Amniotic stem cell (primary cell): Measurements from ENCODE around the gene IQGAP2.

Source experiments
- DNase-seq: peaks from one replicate; lab custom pipeline; 2025; lab: John Stamatoyannopoulos, UW

The IQGAP2 gene

DNA sequence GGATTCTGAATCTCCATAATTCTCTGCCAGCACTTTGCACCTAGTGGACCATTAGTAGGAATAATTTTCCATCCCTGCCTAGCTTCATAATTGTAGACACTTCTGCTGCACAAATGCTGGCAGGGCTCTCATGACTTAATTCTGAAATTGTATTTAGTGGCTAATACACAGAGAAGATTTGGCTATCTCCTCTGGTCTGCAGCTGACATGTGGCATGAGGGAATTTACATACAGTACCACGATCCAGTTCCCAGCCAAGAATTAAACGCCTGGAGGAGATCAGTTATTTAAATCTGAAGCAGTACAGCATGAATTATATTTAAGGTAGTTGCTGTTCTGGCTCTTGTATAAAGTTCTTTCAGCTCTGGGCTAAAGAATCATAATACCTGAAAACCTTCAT lies 46.5 kb downstream of the IQGAP2 start:
- DNase-seq: no peak

DNA sequence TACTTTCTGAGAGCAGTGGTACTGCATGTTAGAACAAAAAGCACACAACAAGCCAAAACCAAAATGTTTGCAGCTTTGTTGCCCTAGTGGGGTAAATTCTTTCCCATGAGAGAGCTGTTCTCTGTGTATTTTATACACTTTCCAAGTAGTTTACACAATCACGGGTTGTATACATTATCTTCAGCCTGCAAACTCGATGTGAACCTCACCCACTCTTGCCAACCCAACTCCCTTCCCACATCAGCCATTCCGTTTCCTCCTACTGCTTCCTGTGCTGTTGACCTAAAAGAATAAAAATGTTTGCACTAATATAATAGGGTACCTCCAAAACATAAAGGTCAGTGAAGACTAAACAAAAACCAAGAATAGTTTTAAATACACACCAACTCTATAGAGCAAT lies 47.0 kb downstream of the IQGAP2 start:
- DNase-seq: no peak

DNA sequence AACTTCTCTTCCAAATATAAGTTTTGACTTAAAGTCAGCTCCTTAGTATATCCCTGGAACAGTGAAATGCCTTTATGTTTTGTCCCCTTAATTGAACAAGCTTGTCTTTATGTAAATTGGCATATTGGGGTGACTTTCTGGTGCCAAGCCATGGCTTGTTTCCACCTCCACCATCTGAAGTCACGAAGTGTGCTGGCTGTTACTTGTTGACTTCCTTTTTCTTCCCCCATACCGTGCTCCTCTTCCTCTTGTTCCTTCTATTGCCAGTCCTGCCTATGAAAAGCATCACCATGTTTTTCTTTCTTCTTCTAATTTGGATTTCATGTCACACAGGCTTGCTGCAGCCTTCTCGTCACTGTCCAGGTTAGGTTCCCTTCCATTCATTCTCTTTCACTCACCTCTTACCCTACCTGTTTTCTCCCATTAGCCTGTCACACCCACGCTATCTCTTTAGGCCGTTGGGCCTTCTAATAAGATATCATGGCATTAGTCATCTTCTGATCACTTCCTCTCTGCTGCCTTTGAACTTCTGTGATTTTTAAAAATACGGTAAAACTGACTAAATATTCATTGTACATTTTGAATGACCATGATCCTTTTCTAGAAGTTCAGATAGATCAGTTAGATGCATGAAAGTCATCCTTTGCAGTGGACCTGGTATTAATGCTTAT lies 48.1 kb downstream of the IQGAP2 start:
- DNase-seq: no peak

DNA sequence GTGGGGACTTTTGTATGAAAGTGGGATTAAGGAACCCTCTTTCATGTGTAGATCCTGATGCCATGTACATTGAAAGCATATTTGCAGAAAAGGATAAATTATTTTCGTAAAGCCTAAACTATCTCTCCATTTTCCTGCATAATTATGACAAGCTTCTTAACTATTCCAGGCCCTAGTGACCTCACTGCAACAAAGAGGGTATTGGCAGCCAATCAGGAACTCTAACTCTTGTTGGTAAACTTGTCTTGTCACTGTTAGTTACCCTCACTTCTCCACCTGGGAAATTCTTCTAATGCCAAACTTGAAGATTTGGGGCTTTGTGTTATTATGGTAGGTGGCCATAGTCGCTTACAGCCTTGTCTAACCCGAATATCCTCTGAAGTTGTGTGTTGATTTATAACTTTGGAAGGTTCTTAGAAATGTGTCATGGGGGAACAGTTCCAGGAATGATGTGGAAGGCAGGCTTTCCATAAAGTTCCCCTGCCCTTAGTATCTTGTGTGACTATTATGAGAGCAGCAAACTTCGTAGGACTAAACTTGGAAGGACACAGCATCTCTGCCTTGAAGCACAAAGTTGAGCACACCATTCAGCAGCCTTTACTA lies 52.5 kb downstream of the IQGAP2 start:
- no peak for DNase-seq

DNA sequence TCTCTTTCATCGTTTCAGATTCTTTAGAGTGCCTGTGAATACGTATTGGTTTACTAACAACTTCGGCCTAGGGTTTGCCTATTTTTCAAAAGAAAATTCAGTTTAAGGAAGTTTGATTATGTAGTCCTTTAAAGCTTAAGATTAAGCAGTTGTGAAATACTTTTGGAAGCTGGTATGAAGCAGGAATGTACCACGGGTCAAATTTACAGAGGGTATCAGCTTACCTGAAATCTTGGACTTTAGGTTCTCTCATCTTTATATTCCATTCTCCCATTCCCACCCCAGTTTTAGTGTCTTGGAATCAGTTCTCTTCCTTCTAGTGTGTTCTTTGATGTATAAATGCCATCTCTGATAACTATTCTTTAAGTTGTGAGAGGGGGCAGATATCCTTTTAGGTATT lies 53.2 kb downstream of the IQGAP2 start:
- DNase-seq: no peak

DNA sequence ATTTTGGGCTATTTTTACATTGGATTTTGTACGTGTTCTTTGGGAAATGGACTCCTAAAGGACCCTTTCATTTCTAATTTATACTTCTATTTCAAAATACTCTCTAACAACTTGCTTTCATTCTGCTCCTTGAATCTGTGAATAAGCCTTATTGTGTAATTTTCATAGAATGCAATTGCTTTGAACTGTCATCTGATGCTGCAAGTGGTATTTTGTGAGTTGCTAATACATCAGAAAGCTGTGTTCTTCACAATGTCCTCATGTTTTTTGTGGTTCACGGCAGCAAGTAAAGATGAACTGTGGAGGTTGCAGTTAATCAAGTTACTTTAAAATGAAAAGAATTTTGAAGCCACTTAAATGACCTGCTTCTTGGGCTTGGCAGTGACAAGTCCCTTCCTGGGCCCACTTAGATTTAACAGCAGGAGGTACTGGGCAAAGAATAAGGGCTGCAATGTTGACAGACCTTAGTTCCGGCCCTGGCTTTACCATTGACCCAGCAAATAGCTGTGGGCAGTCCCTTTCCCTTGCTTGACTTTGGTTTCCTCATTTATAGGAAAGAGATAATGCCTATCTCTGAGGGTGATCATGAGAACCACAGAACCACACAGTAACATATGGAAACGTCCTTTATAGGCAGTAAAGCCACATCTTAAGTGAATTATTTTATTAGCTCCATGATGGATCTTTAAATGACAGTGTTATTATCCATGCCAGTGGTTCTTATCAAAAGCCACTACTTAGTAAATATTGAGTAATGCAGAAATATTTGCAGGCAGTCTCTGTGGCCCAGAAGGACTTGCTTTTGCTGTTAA lies 54.8 kb downstream of the IQGAP2 start:
- DNase-seq: no peak

DNA sequence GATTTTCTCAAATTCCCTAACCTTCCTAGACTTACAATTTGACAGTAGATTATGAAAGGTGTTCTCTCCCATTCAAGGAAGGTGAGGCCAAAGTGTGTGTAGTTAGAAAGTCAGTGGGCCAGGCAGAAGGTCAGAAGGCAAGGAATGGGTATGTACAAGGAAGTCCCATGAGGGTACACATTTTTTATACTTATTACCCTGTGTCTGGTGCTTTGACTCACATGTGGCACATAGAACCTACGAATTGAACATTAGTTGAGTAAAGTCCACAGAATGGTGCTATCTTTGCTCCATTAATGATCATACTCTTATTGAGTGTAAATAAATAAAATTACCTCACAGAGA lies 55.4 kb downstream of the IQGAP2 start:
- DNase-seq: no peak

DNA sequence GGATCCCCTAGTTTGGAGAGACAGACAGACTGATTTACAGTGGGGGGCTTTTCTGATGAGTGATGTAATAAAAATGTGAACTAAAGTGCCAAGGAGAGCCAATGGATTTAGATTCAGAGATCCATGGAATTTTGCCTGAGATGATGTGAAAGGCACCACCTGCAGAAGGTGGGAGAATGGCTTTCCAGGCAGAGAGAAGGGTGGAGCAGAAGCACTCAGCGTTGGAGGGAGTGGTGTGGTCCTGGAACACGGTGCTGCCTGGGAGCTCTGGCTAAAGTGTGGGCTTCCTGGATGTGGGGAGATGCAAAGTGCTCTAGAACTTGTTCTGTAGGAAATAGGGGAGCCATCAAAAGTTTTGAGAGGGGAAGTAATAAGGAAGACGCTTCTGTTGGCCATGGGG lies 57.0 kb downstream of the IQGAP2 start:
- DNase-seq: no peak

DNA sequence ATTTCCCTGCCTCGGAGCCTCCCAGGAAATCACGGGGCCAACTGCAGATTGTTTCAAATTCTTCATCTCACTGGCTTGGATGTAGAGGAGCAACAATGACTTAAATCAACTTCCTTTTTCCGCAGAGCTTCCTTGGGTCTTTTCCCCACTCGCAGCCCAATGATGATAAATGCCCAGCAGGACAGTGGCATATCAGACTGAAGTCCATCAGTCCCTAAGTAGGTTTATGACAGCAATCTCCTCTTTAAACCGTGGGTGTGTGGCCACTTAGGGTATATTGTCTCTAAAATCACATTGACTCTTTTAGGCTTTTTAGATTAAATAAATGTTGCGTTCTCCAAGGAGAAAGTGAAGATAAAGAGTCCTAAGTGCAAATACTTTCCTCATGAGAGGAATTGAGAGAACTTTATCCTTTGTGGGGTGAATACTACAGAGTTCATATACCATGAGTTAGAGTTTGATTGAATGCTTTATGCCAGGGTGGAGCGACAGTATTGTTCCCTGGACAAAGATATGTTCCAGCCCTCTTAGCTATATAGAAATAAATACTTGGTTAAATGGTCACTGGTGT lies 59.1 kb downstream of the IQGAP2 start:
- DNase-seq: no peak

DNA sequence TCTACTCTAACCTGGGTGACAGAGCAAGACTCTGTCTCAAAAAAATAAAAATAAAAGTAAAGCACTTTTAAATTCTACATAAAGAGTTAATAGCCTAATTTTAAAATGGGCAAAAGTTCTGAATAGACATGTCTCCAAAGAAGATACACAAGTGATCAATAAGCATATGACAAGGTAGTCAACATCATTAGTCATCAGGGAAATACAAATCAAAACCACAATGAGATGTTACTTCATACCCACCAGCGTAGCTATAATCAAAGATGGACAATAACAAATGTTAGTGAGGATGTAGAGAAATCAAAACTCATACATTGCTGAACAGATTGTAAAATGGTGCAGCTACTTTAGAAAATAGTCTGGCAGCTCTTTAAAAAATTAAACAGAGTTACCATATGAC lies 64.1 kb downstream of the IQGAP2 start:
- no peak for DNase-seq

DNA sequence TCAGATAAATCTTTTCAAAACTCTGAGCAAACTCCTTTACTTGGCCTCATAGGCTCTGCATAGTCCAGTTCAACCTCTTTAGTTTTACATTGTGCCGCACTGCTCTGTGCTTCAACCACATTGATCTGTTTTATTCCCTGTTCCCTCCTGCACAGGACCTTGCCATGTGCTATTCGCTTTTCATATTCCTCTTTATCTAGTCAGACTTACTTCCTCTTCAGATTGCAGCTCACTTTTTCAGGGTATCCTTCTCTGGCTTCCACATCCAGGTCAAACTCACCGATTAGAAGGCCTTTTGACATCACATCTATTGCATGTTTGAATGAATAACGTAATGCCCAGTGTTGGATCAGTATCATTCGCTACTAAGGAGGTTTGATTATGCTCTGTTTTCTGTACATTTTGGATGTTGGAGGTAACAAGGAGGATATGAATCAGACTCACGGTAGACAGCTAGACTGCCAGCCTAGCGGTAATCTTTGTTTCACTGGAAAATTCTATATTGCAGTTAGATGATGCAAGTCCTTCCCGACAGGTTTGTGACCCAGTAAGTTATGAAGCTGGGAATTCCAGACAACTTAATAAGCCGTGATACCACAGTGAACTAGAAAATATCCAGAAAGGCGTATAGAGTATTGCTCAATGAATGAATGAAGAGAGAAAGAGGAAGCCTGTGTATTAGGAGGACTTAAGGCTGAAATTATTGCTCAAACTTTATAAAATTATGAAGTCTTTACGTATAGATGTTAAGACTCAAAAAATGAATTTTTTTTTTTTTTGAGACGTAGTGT lies 65.7 kb downstream of the IQGAP2 start:
- DNase-seq: no peak

DNA sequence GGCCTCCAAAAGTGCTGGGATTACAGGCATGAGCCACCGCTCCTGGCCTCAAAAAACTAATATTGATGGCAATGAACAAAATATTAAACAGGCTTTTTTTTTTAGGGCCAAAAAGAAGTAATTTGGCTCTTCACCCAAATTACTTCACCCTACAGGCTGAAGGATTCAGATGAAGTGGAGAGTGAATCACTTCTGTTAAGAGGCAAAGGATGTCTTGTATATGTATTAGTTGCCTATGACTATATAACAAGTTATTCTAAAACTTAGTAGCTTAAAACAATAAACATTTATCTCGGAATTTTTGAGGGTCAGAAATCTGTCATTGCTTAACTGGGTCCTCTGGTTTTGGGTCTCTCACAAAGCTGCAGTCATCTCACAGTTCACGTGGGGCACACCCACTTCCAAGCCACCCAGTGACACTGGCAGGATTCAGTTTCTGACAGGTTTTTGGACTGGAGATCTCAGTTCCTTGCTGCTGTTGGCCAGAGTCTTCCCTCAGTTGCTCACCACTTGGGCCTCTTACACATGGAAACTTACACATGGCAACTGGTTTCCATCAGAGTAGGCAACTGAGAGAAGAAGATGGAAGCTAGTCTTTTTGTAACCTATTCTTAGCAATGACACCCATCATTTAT lies 66.7 kb downstream of the IQGAP2 start:
- DNase-seq: no peak

DNA sequence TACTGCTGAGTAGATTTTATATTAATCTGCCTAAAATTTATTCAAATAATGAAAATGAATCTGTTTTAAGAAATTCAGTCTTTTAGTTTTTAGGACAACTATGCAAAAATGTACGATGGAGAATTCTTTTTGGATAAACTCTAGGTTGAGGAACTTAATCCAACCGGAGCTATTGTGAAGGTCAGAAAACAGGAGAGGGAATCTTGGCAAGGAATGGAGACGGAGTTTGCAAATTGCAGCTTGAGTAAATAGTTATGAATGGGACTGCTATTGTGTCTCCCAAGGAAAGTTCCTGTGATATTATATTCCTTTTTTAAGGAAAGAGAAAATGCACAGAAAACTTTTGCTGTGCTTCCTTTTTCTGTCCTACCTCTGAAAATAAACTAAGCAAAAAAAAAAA lies 67.9 kb downstream of the IQGAP2 start:
- no peak for DNase-seq

DNA sequence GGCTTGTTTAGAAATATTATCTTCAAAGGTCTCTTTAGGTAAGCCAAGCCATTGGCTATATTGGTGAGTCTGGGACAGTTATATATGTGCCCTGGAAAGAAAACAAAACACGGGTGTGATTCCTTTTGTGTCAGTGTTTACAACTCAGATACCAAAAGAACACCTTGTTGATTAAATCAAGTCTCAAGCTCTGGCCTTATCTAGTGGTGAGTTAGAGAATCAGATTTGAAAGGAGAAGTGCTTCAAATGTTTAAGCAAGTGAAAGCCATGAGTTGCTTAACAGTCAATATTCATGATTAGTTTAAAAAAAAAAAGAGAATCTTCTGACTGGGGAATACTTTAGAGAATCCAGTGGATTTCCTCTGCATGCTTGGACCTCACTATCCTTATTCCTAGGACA lies 68.3 kb downstream of the IQGAP2 start:
- no peak for DNase-seq

DNA sequence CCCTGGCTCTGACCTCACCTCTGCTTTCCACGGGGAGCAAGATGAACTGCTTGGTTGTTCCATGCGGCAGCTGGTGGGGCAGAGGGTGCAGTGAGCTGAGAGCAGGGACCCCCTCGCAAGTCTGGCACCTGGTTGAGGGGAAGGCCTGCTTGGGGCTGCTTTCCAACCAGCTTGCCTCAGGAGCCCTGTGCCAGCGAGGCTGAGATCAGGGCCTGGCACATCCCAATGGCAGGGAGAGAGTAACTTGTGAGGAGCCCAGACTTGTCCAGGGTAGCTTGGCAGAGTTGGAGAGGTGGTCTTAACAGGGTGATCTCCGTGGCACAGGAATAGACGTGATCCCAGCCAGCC lies 68.9 kb downstream of the IQGAP2 start:
- DNase-seq: no peak

DNA sequence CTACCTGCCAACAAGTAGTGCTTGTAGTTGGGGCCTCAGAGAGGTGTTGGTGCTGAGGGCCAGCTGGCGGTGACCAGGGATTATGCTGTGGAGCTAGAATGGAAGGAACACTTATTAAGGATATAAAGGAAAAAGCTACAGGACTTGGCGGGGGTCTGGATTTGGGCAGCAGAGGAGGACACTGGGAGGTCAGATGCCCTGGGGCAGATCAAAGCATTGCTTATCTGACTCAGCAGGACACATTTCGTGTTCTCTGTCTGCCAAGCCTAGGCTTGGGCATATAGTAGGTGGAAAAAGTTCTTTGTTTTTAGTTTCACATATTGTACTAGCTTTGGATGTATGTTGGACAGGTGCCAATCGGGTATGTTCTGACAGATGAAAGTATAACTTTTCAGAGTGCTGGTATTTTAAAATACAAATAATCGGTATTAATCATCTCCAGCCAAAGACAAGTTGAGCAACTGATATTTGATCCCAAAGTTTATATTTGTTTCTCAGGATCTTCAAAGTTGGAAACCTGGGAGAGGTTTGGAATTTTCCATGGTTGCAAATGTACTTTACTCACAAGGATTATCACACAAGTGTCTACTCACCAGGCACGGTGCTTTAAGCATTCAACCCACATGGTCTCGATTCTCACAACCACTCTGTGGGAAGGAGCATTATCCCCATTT lies 69.4 kb downstream of the IQGAP2 start:
- no peak for DNase-seq

DNA sequence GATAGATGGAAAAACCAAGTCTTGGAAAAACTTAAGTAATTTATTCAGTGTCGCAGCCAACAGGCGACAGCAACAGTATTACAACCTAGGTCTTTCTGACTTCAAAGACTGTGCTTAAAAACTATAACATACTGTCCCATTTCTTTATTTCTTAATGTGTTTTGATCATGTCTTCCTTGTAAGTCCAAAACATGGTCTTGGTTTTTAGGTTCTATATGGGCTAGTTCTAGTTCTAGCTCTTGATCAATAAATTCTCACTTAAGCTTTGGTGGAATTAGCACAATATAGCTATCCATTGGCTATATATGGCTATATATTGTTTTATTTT lies 69.9 kb downstream of the IQGAP2 start:
- no peak for DNase-seq

DNA sequence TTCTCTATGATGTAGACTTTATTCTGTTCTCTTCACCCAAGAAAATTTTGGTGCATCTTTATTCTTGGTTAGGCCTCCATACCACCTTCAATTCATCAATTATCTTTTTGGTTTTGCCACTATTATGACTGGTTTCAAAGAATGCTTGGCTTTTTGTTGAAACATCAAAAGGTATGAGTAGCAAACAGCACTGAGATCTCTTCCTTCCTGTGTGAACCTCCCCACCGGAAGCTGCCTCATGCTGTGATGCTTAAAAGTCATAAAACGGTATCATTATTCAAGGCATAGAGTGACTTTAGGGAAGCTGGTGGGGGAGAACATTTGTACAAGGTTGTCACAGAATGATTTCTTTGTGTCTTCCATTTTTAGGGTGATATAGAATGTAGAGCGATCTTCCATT lies 70.6 kb downstream of the IQGAP2 start:
- DNase-seq: no peak

DNA sequence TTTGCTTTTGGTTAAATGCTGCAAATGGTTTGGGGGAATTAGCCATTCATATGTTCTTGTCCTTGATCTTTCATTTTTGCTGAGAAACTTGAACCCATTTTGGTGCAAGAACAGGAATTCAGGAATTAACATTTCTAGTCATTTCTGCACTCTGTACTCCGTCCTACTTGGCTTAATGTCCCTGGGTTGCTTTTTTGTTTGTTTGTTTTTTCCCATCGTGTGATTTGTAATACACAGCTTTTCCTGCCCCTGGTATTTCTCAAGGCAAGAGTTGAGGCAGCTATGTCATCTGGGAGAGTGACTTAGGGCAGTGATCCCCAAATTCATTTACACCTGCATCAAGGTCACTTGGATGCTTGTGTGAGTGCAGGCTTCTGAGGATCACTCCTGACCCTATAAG lies 71.3 kb downstream of the IQGAP2 start:
- no peak for DNase-seq

DNA sequence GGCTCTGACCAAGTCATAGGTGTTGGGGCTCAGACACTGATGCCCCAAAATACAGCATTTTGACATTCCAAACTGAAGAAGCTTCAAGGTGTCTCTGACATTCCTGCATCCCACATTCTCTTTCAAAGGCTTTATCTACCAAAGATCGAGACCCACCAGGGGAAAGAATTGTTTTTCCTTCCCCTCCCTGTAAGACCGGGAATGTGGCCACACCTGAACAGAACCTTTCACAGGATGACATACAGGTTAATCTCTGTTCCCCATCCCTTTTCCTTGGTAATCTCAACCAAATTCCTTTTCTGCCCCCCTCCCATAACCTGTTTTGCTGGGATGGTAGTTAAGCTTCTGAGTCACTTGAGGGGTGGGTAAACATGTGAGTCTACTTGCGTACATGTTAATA lies 72.3 kb downstream of the IQGAP2 start:
- no peak for DNase-seq

DNA sequence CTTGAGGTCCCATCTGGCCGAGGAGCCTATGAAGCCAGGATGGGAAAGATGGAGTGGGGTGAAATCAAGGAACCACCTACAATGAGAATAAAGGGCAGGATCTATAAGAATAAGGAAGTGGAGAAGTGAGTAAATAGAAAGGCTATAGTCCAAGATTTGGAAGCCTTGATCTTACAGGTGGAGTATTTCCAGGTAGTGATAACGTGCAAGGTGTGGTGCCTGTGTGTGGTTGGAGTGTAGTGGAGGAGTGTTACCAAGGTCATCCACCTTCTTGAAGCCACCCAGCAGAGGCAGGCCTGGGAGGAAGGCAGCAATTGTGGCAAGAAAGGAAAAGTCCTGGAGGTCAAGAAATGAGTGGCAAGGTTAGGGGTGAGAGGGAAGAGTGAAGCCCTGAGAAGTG lies 72.9 kb downstream of the IQGAP2 start:
- no peak for DNase-seq
